HepG2 (cell line): ENCODE data around the gene FAM83E. TPM values are rescaled to one million over a fixed set of nuclear protein-coding genes. Genes with fewer than 3 reads are reported as not detected.

Experiments used
- AHR ChIP-seq: IDR thresholded peaks from 2 replicates; pipeline ENCODE4 v1.6.1; 2018; ENCODE audit warnings: missing genetic modification reagents, missing compliant biosample characterization
- DR1 ChIP-seq: sonication (generic); formaldehyde crosslinking; IDR thresholded peaks from 2 replicates; pipeline ENCODE4 v1.8.0; 2021; ENCODE audit warnings: mild to moderate bottlenecking, missing genetic modification reagents, inconsistent platforms
- E2F1 ChIP-seq: sonication (generic); formaldehyde crosslinking; IDR thresholded peaks from 2 replicates; pipeline ENCODE4 v1.5.0; 2020; ENCODE audit warnings: missing genetic modification reagents
- FOSL2 ChIP-seq: sonication (generic); formaldehyde crosslinking; IDR thresholded peaks from 2 replicates; pipeline ENCODE4 v1.4.0; 2020; ENCODE audit warnings: missing genetic modification reagents
- KLF6 ChIP-seq: IDR thresholded peaks from 2 replicates; pipeline ENCODE4 v1.8.0; 2016; ENCODE audit warnings: missing biosample characterization, missing genetic modification reagents
- PAXIP1 ChIP-seq: sonication (generic); formaldehyde crosslinking; conservative IDR thresholded peaks from 2 replicates; pipeline ENCODE4 v1.4.0; 2020; ENCODE audit warnings: mild to moderate bottlenecking, missing genetic modification reagents, moderate library complexity
- RERE ChIP-seq: IDR thresholded peaks from 2 replicates; pipeline ENCODE4 v1.6.1; 2016; ENCODE audit warnings: low read depth, missing genetic modification reagents, missing compliant biosample characterization
- RNF2 ChIP-seq: fragments of 450-650 bp; conservative IDR thresholded peaks from 2 replicates; pipeline ENCODE4 v1.6.1; 2016; ENCODE audit warnings: low read depth
- SOX5 ChIP-seq: IDR thresholded peaks from 2 replicates; pipeline ENCODE4 v1.6.1; 2016; ENCODE audit warnings: borderline replicate concordance
- TARDBP ChIP-seq: sonication (generic); formaldehyde crosslinking; IDR thresholded peaks from 2 replicates; pipeline ENCODE4 v1.8.0; 2022; ENCODE audit warnings: mild to moderate bottlenecking, missing genetic modification reagents
- TEAD3 ChIP-seq: optimal IDR thresholded peaks from 2 replicates; pipeline ENCODE3; 2016; ENCODE audit warnings: borderline replicate concordance
- ZNF580 ChIP-seq: IDR thresholded peaks from 2 replicates; pipeline ENCODE4 v1.6.1; 2016; ENCODE audit warnings: low read depth, borderline replicate concordance
- ZNF788 ChIP-seq: sonication (generic); formaldehyde crosslinking; IDR thresholded peaks from 2 replicates; pipeline ENCODE4 v1.5.0; 2020; ENCODE audit warnings: mild to moderate bottlenecking, missing genetic modification reagents, borderline replicate concordance
- ZSCAN31 ChIP-seq: sonication (generic); formaldehyde crosslinking; IDR thresholded peaks from 2 replicates; pipeline ENCODE4 v1.5.0; 2020; ENCODE audit warnings: low read depth, mild to moderate bottlenecking, missing genetic modification reagents
- polyA plus RNA-seq, 8 experiments: library from polyadenylated mRNA; depleted of rRNA in 3 of 8; stranded (reverse) in 7 of 8; unstranded in 1 of 8; fragments of >200 nt; fragmentation: Illumina TruSeq in 4 of 8; extraction: Trizol in 4 of 8; gene quantifications; 2 replicates each; pipeline versions ENCODE4 v1.2.1 to v1.2.3, GENCODE V29; 2011 to 2016; ENCODE audit warnings: low read depth in 4 of 8, missing spikeins in 1 of 8, mixed read lengths in 1 of 8; ENCODE audit not compliant: insufficient read depth in 1 of 8
- total RNA-seq, 5 experiments: library from RNA; depleted of rRNA; stranded (reverse); fragments of >200 nt; fragmentation: Illumina TruSeq; extraction: Trizol; gene quantifications; 2 replicates each; pipeline ENCODE4 v1.2.3, GENCODE V29; 2016; ENCODE audit warnings: low read depth in 1 of 5
- TF ChIP-seq, protein P1 (sequence below): sonication (generic); formaldehyde crosslinking; IDR thresholded peaks from 2 replicates; pipeline ENCODE4 v1.4.0; 2020; ENCODE audit warnings: missing genetic modification reagents

The FAM83E gene
- total and polyA plus RNA-seq, 2 of the 13 experiments (the other 11 are each of a cell fraction or from before 2014, with no cell fraction given): 0.18 to 0.60 TPM

GRCh38 chr19:48627201-48627864 lies 12.5 kb upstream of the FAM83E start (continued):
- TF ChIP-seq, protein P1, sequence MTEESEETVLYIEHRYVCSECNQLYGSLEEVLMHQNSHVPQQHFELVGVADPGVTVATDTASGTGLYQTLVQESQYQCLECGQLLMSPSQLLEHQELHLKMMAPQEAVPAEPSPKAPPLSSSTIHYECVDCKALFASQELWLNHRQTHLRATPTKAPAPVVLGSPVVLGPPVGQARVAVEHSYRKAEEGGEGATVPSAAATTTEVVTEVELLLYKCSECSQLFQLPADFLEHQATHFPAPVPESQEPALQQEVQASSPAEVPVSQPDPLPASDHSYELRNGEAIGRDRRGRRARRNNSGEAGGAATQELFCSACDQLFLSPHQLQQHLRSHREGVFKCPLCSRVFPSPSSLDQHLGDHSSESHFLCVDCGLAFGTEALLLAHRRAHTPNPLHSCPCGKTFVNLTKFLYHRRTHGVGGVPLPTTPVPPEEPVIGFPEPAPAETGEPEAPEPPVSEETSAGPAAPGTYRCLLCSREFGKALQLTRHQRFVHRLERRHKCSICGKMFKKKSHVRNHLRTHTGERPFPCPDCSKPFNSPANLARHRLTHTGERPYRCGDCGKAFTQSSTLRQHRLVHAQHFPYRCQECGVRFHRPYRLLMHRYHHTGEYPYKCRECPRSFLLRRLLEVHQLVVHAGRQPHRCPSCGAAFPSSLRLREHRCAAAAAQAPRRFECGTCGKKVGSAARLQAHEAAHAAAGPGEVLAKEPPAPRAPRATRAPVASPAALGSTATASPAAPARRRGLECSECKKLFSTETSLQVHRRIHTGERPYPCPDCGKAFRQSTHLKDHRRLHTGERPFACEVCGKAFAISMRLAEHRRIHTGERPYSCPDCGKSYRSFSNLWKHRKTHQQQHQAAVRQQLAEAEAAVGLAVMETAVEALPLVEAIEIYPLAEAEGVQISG (CRISPR knock-in tag): peak; percentile 57
- 0 out of 2 replicates have a peak, but pooled peaks have one; percentile 26 for TF ChIP-seq E2F1 (CRISPR knock-in tag)
- no peak for TF ChIP-seq KLF6
- TF ChIP-seq RNF2: peak; percentile 80; the same call in 1 of the 2 replicates
- TF ChIP-seq RERE (CRISPR knock-in tag): 0 out of 2 replicates have a peak, but pooled peaks have one; percentile 19
- 0 out of 2 replicates have a peak, but pooled peaks have one; percentile 26 for TF ChIP-seq ZSCAN31 (CRISPR knock-in tag)
- TF ChIP-seq AHR (CRISPR knock-in tag): no peak
- peak; percentile 76 for TF ChIP-seq TEAD3 (CRISPR knock-in tag)
- peak; percentile 53 for TF ChIP-seq PAXIP1 (CRISPR knock-in tag)
- peak; percentile 26; the same call in 1 of the 2 replicates for TF ChIP-seq ZNF580 (CRISPR knock-in tag)
- peak; percentile 11; the same call in 1 of the 2 replicates for TF ChIP-seq FOSL2 (CRISPR knock-in tag)
- TF ChIP-seq SOX5: peak; percentile 75
- TF ChIP-seq DR1 (CRISPR knock-in tag): peak; percentile 23; the same call in 1 of the 2 replicates
- TF ChIP-seq TARDBP (CRISPR knock-in tag): 0 out of 2 replicates have a peak, but pooled peaks have one; percentile 27
- peak; percentile 27; the same call in 1 of the 2 replicates for TF ChIP-seq ZNF788 (CRISPR knock-in tag)
